ENCODE data around the gene PRKAB1. TPM values are rescaled to one million over a fixed set of nuclear protein-coding genes. Genes with fewer than 3 reads are reported as not detected.

Gene PRKAB1
- total and polyA plus RNA-seq, 9 of the 15 experiments (the other 6 are each of a cell fraction or from before 2014, with no cell fraction given): 32.6 to 94.2 (median 63.8) TPM

DNA sequence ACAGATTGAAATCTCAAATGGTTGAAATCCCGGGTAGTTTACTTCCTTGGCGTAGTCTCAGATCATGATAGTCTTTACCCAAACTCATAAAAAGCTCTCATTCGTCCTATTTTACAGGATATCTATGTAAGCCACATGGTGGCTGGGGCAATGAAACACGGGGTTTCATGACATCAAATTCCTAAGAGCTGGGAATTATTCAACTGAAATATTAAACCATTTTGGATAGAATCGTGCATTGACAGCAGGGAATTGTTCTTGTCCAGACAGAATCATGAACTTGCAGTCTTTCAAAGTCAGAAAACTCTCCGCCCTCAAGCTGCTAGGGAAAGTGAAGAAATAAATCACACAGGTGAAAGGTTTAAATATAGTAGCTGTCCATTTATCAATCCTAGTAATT, 33.2 kb upstream of the PRKAB1 start:
- in situ Hi-C loops (cut with MboI) (no loop called here), intact Hi-C loops (cut with micrococcal nuclease) (loop anchor here (5.0 kb wide), 1 partner anchor 42 kb away; the partner anchor contains the start of gene TMEM233)

More for the DNA sequence above, 33.2 kb upstream of the PRKAB1 start:
- Histone ChIP-seq H3K79me2 (ENCODE audit: control insufficient read depth, insufficient read depth, low read length) (no peaks in the 10 kb centered on the region), H3K9me3 (replicated peaks; ENCODE audit: control insufficient read depth, insufficient read depth, low read depth, low read length) (no peaks in the 10 kb centered on the region), H3K27me3 (ENCODE audit: control insufficient read depth in 2 of 2, insufficient read depth in 2 of 2, low read length in 2 of 2) (peaks cover 5 to 30% of the 10 kb centered on the region in 2 experiments; a peak in 3 of 5 replicates), H3K4me2 (ENCODE audit: insufficient read depth, low read length) (no peak overlapping the region), H2AFZ (ENCODE audit: low read depth, low read length) (no peak overlapping the region), H3K36me3 (ENCODE audit: control insufficient read depth, insufficient read depth, low read length) (no peaks in the 10 kb centered on the region), H3K9ac (ENCODE audit: insufficient read depth in 1 of 2, low read depth in 2 of 2, low read length in 2 of 2) (no peak overlapping the region), H3K27ac (ENCODE audit: extremely low read depth, low read depth, low read length) (no peak overlapping the region), H4K20me1 (replicated peaks; ENCODE audit: control insufficient read depth, insufficient read depth, low read length) (no peaks in the 10 kb centered on the region), H3K4me3 (no peak overlapping the region), H3K4me1 (replicated peaks in 1 of 2; ENCODE audit: control insufficient read depth in 2 of 2, insufficient read depth in 2 of 2, low read length in 2 of 2) (peaks cover 0 to 14% of the 10 kb centered on the region in 2 experiments; a peak in 2 of 5 replicates), H3K9me1 (ENCODE audit: control insufficient read depth, insufficient read depth, low read length) (no peaks in the 10 kb centered on the region)
- no TSS peak for BruUV-seq (replicated peaks)
- ChIA-PET POLR2A (interaction anchor here (0.7 kb wide), 1 partner anchor 14 kb away, joined by 3 read pairs; no protein-coding TSS in a partner anchor), CTCF (ENCODE audit: low intra/inter-chr PET ratio) (no interaction called here)
- WGBS (ENCODE audit: insufficient coverage, low coverage, missing lambda C conversion rate): 3% methylated on average over 6 of the region's 6 CpGs
- ATAC-seq (no peak), DNase-seq (ENCODE audit: extremely low read depth in 1 of 4, low spot score in 3 of 4) (no peak), FAIRE-seq (no peak)
- TF ChIP-seq, protein P1, sequence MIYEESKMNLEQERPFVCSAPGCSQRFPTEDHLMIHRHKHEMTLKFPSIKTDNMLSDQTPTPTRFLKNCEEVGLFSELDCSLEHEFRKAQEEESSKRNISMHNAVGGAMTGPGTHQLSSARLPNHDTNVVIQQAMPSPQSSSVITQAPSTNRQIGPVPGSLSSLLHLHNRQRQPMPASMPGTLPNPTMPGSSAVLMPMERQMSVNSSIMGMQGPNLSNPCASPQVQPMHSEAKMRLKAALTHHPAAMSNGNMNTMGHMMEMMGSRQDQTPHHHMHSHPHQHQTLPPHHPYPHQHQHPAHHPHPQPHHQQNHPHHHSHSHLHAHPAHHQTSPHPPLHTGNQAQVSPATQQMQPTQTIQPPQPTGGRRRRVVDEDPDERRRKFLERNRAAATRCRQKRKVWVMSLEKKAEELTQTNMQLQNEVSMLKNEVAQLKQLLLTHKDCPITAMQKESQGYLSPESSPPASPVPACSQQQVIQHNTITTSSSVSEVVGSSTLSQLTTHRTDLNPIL (CRISPR knock-in tag; IDR thresholded peaks at IDR 0.05): no peak
- TF ChIP-seq ZNF174 (CRISPR knock-in tag; IDR thresholded peaks at IDR 0.05) (no peak), GABPA (tag; conservative IDR thresholded peaks at IDR 0.05; ENCODE audit: low read depth) (no peak), SPI1 (IDR thresholded peaks at IDR 0.05; ENCODE audit: borderline replicate concordance, low read depth, low read length) (no peak), ZNF75A (CRISPR knock-in tag; IDR thresholded peaks at IDR 0.05) (no peak), SIN3B (IDR thresholded peaks at IDR 0.05; ENCODE audit: low read depth) (no peak)

Data from K562 (cell line).